Measurements from ENCODE around the gene RNF207.

Gene RNF207

DNA sequence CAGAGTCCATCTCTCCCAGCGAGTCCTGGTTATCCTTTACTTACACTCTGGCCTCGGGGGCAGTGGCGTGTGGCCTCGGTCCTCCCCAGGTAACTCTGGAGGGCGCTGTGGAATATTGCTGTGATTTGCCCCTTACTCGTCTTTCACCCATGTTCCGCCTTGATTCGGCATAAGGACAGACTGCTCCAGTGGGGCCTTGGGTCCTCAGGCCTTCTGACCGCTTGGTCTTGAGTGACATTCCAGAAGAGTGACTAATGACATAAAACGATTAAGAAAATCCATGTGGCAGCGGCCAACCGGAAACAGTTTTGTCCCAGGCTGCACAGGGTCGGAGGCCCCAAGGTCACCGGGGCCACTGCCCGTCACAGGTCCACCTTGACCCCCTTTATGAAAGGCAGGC is 18.8 kb downstream of the RNF207 start:
- FAIRE-seq, result no peak
- DNase-seq (ENCODE audit: insufficient read length, low spot score), result peak; percentile 27

DNA sequence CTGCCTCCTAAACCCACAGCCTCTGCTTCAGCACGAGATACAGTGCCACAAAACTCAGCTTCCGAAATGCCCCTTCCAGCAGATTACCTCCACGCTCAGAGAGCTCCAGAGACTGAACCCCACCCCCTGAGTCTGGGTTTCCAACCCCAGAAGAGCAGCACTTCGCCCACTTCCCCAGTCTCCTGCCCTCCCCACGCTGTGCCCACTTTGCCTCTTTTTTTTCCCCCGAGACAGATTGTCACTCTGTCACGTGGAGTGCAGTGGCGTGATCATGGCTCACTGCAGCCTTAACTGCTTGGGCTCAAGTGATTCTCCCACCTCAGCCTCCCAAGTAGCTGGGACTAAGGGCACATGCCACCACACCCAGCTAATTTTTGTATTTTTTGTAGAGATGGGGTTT is 19.7 kb downstream of the RNF207 start:
- FAIRE-seq, result no peak
- DNase-seq (ENCODE audit: insufficient read length, low spot score), result no peak

DNA sequence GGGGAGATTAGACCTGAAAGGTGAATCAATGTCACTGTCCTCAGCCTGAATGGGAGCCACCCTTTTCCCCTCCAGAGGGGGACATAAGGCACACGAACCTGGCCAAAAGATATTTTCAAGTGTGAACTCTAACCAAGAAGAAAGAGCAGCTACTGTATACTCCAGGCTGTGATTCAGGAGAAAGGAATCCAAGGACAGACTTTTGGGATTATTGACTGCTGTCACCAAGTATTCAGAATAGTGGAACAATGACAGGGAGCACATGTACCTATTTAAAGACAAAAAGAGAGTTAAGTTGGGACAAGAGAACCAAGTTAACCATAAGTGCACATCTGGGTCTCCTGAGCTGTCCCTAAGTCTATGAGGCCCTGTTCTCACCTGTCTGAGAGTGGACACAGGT is 27.5 kb downstream of the RNF207 start:
- DNase-seq (ENCODE audit: insufficient read length, low spot score), result no peak
- no peak for FAIRE-seq

DNA sequence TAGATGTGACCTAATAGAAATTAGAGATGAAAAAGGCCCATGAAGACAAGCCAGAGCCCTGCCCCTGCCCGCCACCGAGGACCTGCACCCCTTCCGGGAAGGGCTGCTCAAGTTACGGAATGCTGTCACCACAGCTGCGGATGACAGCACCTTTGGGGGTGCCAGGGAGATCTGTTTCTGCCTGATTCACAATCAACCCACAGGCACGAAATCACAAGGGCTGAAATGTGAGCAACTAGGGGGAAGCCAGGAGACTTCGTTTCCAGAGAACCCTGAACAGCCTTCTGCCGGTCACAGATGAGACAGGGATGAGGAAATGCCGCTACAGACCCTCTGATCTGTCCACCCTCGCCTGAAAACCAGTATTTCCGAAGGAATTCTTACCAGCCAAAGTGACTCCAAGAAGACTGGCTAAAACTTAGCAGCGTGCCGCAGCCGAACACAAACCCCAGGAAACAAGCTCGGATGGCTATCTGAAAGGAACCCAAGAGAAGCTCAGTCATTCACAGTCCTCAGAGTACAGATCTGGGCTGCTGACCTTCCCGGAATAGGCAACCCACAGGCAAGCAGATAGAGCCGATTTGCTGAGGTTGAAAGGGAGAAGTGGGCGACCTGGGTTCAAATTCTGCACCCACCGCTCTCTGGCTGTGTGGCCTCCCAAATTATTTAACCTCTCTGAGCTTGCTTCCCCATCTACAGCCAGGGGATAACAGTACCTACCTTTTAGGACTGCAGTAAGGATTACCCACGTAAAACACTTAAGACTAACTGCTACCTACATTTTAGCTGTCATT is 28.8 kb downstream of the RNF207 start:
- DNase-seq (ENCODE audit: insufficient read length, low spot score), result peak; percentile 27
- no peak for FAIRE-seq

DNA sequence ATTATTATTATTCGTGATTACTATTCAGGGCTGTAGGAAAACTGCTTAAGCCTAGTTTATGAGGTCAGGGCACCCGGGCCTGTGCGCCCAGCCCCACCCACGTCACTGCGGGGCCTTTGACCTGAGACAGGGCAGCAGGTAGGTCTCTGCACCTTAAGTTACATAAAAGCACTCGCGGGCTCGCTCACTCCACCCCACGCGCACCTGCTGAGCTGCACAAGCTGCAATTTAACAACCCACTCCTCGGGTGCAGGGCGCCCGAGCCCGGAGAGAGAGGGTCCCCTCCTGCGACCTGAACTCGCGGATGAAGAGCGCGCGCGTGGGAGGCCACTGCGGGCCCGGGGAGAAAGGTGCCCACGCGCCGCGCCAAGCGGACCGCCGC is 29.4 kb downstream of the RNF207 start:
- FAIRE-seq (no peak), DNase-seq (ENCODE audit: insufficient read length, low spot score) (no peak)

DNA sequence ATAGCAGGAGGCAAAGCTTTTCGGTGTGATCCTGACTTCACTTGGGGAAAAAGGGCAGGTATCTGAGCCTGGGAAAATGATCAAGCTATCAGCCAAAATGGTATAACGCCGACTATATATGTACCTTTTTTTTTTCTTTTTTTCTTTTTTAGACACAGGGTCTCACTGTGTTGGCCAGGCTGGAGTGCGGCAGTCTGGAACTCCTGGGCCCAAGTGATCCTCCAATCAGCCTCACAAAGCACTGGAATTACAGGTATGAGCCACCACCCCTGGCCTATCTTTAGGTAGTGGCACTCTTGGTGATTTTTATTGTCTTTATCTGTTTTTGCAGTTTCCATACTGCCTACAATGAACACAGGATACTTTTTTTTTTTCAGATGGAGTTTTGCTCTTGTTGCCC is 31.2 kb downstream of the RNF207 start:
- DNase-seq (ENCODE audit: insufficient read length, low spot score) (no peak), FAIRE-seq (no peak)

DNA sequence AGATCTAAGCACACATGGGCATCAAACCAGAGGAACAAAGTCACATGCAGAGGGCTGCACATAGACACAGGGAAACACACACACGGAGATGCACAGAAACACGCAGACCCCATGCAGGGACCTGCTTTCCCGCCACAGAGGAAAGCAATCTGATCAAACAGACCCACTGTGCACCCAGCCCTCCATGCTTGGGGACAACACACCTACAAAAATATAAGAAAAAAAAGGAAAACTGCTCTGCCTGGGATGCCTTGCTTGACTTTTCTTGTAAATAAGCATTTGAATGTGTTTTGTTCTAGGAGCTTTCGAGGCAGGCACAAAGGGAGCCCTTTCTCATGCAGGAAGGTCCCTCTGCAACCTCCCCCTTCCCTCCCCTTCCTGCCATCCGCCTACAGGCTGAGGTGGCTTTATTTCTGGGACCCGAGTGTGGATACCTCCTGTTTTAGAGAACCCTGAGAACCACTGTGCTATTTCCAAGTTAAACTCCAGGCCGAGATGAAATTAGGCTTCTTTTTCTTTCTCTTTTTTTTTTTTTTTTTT is 33.4 kb downstream of the RNF207 start:
- FAIRE-seq, result no peak
- DNase-seq (ENCODE audit: insufficient read length, low spot score), result no peak

DNA sequence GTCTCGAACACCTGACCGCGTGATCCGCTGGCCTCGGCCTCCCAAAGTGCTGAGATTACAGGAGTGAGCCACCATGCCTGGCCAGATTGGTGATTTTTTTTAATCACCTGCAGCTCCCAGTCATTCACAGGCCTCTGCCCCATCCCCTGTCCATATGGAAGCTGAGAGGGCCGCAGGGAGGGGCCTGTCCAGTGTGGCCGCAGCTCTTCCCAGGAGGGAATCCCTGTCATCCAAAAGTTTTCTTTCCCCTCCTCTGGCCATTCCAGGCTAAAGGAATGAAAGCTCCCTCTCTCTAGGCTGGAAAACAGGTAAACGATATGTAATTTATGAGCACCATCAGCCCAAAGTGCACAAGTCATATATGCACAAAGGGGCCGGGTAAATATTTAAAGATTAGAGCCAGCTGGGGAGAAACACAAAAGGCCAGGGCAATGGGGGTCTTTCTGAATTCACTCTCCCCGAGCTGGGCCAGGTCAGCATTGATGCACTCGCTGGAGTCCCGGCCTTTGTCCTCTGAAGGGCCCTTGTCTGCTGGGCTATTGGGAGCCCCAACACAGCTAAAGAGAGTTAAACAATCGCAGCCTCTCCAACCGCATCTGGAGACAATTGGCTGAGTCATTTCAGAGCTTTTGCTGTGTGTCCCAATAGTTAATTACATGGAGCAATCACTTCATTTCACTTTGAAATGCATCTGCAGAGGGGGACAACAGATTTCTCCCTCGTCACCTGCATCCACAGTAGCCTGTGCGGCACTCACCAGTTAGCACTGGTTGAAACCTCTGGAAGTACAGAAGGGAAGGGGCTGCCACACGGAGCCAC is 34.2 kb downstream of the RNF207 start:
- no peak for DNase-seq (ENCODE audit: insufficient read length, low spot score)
- FAIRE-seq, result no peak

DNA sequence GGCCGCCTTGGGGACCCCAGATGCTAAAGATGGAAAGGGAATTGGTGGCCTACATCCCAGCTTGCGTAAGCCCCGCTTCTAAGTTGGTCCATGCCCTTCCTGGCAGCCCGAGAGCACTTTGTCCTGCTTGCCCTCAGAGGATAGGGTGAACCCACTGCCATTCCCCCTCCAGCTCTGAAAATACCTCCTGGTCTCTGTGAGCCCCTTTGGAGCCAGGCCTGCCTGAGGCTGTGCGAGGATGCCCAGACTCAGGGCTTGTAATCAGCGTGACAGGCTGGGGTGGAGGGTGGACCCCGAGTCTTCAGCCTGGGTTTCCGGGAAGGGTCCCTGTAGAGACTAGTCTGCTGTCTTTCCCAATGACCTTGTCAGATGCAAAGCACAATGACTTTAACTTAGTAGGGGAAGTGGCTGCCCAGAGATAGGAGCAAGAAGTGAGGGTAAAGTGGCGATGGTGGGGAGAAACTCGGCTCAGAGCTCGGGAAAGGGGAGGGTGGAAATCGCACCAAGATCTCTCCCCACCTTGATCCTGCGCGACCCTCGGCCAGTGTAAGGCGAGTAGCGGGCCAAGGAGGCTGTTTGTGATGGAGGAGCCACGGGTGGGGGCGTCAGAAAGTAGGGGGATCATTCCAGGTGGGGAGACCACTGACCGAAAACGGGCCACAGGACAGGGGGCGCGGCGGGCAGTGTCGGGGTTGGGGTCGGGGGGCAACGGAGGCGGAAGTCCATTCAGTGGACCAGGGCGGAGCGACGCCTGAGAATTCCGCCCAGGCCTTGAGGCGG is 35.4 kb downstream of the RNF207 start:
- FAIRE-seq, result no peak
- no peak for DNase-seq (ENCODE audit: insufficient read length, low spot score)

DNA sequence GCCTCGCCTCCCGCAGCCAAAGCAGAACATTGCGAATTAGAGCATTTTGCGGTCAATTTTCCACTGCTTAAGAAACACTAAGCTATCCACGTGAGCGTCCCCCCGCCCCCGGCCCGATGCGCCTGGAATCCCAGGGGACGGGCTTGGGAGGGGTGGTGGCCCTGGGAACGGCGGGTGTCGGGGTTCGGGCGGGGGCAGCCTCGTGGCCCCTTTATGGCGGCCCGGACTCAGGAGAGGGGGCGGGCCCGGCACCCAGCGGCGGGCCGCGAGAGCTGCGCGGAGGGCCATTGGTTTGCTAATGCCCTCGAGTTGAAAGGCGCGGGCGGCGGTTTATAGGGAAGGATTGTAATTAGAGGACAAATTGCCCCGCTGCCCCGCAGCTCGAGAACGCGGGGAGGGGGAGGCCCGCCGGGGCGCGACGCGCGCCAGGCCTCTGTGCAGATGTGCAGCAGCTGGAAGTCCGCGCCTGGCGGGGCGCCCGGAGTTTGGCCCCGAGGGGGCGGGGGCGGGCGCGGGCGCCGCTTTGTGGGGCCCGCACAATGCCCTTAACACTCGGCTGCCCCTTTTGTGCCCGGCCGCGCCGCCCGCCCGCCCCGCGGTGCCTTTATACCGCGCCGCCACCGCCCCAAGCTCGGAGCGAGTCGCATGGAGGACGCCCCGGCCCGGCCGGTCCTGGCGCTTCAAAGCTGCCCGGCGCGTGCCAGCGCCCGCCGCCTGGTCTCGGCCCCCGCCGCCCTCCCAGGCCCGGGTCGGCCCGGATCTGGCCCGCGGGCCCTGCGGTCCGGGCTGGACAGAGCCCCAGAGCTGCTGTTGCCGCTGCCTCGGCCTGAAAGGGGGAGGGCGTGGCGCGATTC is 36.2 kb downstream of the RNF207 start:
- DNase-seq (ENCODE audit: insufficient read length, low spot score) (no peak), FAIRE-seq (no peak)

DNA sequence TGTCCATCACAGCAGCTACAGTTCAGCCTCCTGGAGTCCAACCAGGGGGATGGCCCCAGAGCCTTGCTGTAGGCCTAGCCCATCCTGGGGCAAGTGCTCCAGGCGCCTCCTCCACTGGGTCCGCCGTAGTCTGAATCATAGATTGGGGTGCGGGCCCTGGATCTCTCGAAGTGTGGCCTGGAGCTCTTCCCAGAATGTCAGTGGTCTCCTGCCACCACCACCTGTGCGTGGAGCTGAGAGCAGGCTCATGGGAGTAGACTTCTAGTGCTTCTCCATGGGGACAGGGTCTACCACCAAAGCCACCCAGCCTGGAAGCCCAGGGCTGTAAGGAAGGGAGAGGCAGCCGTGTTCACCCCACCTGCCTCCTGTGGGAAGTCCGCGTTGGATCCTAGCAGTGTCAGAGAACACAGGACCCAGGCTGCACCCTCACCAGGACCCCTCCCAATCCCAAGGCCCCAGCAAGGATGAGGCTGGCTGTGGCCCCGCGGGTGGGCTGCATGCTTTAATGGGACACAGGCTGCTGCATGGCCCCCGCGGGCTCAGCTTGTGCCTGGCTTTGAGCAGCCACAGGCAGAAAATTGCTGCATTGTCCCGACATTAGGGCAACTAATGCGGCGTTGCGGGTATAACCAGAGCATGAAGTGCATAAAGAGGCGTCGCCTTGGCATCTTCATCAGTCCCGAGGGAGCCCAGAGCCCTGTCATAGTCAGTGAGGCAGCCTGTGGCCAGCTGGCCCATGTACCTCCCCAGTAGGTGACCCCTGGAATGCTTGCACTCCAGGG is 37.3 kb downstream of the RNF207 start:
- DNase-seq (ENCODE audit: insufficient read length, low spot score) (no peak), FAIRE-seq (no peak)

DNA sequence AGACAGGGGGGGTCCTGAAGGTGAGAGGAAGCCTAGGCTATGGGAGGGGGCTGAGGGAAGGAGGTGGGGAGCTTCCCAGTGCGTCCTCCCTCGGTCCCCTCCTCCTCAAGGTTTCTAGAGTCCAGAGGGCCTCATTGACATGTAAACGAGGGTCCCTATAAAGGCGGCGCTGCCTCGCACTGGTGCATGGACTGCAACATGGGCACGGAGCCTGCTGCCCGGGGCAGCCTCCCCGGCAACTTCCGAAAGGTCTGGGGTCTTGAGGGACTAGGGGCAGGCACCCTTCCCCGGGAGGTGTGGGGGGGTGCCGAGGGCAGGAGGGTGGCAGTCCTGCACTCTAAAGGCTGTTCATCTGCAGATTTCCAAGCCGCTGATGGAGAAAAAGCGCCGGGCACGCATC is 38.1 kb downstream of the RNF207 start, which contains the start of gene HES3:
Gene HES3, plus strand, starts transcription at position 187 of the 400 bp plus-strand sequence. Its CDS starts 187 bp downstream, at position 374.
- DNase-seq (ENCODE audit: insufficient read length, low spot score) (no peak), FAIRE-seq (no peak)

DNA sequence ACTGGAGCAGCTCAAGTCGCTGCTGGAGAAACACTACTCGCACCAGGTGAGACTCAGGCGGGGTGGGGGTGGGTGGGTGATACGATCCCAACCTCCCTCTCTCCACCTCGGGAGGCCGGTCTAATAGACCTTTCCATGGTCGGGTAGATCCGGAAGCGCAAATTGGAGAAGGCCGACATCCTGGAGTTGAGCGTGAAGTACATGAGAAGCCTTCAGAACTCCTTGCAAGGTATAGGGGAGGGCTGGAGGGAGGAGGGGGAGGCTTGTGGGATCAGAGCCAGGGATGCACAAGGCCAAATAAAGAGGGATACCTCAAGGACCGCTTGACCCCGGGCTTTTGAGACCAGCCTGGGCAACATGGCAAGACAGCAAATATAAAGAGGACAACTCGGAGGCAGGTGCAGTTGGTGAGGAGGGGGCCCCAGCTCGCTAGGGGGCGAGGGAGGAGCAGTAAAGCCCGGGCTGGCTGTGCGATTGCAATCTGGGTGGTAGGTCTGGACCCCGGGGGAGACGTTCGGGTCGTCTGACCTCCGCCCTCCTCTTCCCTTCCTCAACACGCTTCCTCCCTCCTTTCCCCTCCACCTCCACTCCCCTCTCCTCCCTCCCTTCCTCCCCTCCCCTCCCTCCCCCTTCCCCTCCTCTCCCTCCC is 38.6 kb downstream of the RNF207 start:
- FAIRE-seq, result no peak

DNA sequence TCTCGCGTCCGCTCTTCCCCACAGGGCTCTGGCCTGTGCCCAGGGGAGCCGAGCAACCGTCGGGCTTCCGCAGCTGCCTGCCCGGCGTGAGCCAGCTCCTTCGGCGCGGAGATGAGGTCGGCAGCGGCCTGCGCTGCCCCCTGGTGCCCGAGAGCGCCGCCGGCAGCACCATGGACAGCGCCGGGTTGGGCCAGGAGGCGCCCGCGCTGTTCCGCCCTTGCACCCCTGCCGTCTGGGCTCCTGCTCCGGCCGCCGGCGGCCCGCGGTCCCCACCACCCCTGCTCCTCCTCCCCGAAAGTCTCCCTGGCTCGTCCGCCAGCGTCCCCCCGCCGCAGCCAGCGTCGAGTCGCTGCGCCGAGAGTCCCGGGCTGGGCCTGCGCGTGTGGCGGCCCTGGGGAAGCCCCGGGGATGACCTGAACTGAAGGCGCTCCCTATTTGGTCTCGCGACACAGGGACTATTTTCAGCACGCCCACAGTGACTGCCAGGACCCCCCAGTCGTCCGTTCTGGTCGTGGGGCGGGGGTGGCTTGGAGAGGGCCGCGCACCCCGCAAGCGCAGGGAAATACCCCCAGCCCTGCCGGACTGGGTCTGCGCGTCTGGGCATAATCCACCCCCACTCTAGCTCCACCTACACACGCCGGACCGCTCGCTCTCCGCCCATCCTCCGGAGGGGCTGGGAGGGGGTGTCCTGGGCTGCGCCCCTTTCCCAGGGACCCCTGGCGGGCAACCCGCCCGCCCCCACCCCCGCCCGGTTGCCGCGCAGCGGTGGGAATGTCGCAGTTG is 39.4 kb downstream of the RNF207 start:
- peak; percentile 86 for FAIRE-seq
- peak; percentile 68 for DNase-seq (ENCODE audit: insufficient read length, low spot score)

More for the DNA sequence above, 38.6 kb downstream of the RNF207 start:
- no peak for DNase-seq (ENCODE audit: insufficient read length, low spot score)

DNA sequence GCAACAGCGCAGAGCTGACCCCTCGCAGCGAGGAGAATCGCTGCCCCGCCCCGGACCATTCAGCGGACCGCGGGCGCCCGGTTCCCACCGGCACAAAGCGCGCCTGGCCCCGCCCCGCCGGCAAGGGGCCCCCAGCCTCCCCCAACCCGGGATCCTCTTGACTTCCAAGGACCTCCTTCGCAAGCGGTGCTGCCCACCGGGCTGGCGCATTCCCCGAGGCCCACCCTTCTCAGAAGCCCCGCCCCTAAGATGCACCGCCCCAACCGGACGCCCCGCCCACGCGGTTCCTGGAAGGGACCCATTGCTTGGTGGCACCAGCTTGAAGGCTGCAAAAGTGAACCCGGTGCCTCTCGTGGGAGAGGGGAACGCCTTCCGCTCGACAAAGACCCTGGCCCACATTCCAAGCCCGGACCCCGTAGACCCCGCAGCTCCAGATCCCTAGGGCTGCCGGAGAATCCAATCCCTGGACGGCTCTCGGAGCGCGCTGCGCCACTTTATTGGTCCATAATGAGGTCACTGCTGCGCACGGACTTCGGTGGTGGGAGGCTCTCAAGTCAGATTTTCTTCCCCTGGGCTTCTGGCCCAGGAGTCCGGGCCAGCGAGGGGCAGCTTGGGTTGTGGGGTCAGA is 40.1 kb downstream of the RNF207 start:
- FAIRE-seq, result no peak

DNA sequence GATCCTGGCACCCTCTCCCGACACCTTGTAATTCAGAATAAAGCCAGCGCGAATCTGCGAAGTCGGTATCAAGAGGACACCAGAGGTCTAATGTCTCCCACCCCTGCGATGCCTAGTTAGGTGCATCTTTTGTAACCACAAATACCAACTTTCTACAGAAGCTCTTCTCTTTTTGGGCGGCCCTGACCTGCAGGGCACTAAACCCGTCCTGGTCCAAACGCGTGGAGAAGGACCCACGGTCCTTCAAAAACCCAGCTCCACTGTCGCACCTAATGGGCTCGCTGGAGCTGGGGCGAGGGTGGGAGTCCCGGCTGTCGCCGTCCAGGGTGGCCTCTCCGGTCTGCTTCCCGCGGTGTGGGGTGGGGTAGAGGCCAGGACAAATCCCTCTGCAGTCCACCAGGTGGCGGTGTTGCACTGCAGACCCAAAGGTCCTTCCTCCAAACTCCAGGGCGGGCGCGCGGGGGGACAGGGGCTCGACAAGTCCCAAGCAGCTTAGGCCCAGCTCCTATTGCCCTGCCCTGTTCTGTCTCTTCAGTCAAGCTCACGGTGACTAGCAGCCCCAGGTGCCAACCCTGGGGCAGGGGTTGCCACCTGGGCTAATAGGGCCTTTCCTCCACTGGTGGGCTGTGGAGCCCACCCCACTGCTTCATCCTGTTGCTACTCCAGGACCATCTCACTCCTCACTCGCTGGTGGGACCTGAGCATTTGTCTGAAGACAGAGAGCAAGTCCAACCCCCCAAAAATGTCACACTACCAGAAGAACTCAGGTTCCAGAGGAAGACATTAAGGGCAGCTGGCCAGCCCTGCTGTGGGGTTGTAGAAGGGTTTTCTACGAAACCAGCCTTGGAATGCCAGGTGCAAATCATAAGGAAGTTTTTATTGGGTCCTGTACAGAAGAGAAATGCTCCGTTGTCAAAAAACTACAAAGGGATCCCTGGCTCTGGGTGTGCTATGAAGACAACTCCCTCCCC is 40.9 kb downstream of the RNF207 start:
- DNase-seq (ENCODE audit: insufficient read length, low spot score), result peak; percentile 85
- no peak for FAIRE-seq

More for the DNA sequence above, 40.1 kb downstream of the RNF207 start:
- DNase-seq (ENCODE audit: insufficient read length, low spot score), result no peak

All from HTR-8/SVneo (cell line).